Psoas muscle (tissue), 8 donors: ENCODE results near the gene MEIOB. TPM values are rescaled to one million over a fixed set of nuclear protein-coding genes. Genes with fewer than 3 reads are reported as not detected.

Experiments used
- ATAC-seq, 4 donors: fragments of 200-7000 bp; cut with Tn5 transposase; one replicate each; pipeline ENCODE4 v1.9.1; 2020; ENCODE audit warnings: moderate library complexity in 3 of 4, mild to moderate bottlenecking in 2 of 4
- DNase-seq, 2 donors: peaks; one replicate each; pipeline ENCODE4 v3.0.0-alpha.2; 2020
- H3K27ac ChIP-seq: fragments of 200-600 bp; one replicate; pipeline ENCODE4 v1.8.0; 2022
- H3K27me3 ChIP-seq, 3 donors: fragments of 200-600 bp in 1 of 3; one replicate each; pipeline versions ENCODE4 v1.6.1 to v1.8.0; 2013 to 2022; ENCODE audit warnings: low read length in 2 of 3, mild to moderate bottlenecking in 2 of 3, moderate library complexity in 1 of 3; ENCODE audit not compliant: insufficient read depth in 3 of 3
- H3K36me3 ChIP-seq, 2 donors: fragments of 200-600 bp in 1 of 2; one replicate each; pipeline versions ENCODE4 v1.6.1 to v1.8.0; 2013 to 2022; ENCODE audit warnings: low read depth in 1 of 2, mild to moderate bottlenecking in 1 of 2, moderate library complexity in 1 of 2; ENCODE audit not compliant: insufficient read depth in 1 of 2
- H3K4me1 ChIP-seq: fragments of 200-600 bp; one replicate; pipeline ENCODE4 v1.8.0; 2022
- H3K4me3 ChIP-seq: fragments of 200-600 bp; one replicate; pipeline ENCODE4 v1.8.0; 2022; ENCODE audit warnings: mild to moderate bottlenecking
- H3K9me3 ChIP-seq: fragments of 200-600 bp; one replicate; pipeline ENCODE4 v1.8.0; 2022
- CTCF ChIP-seq: fragments of 200-600 bp; IDR thresholded peaks from one replicate; pipeline ENCODE4 v1.8.0; 2022; ENCODE audit warnings: antibody characterized with exemption
- WGBS, 3 donors: extraction: QIAGEN DNeasy Blood & Tissue Kit; methylation state at CpG; one replicate each; pipeline versions ENCODE4 v1.1.6 to v1.1.7; 2013; 5-methylcytosine and 5-hydroxymethylcytosine counted together
- intact Hi-C, 2 donors: fragments of 100-400 bp; cut with DNase I; formaldehyde crosslinking; loops; one replicate each; pipeline versions ENCODE4 v1.11.0 to v1.14.2; 2022
- polyA plus RNA-seq, 3 donors: library from polyadenylated mRNA; stranded (reverse); fragments of 200-250 nt; gene quantifications; one replicate each; pipeline ENCODE4 v1.2.3, GENCODE V29; 2013
- total RNA-seq, 4 donors: library from RNA; stranded (reverse); fragmentation: NEBNext Ultra II Directional in 2 of 4; extraction: Animal tissue kit (Norgen Biotek cat#: 25700) in 2 of 4; gene quantifications; one replicate each; pipeline versions ENCODE4 v1.2.1 to v1.2.4, GENCODE V29; 2021 to 2023
- donor health status: healthy with polysubstance abuse.
- donor health status: DM: no; HTN: no; CAD: no; lungs with moderate emphysema.
- donor health status: Bipolar disorder and iron deficiency.
- donor health status: healthy.
- donor health status: DM: yes; HTN: yes; CAD: no.
- donor health status: DM: no; HTN: no; CAD: no.
- donor health status: DM: no; HTN: no; CAD: no.
- donor health status: DM: yes; HTN: yes; CAD: no.

MEIOB gene
- total and polyA plus RNA-seq, 7 donors: not detected

GRCh38 chr16:1862394-1862793 is 9.6 kb downstream of the MEIOB start:
- DNase-seq: no peak
- TF ChIP-seq CTCF: no peak
- intact Hi-C loops: loop anchor here in 1 of 2 donors (5.0 kb wide), 1 partner anchor 70 kb away; no protein-coding TSS in a partner anchor
- no peak for ATAC-seq
- Histone ChIP-seq H3K27ac (no peak overlapping the region), H3K4me3 (no peak overlapping the region), H3K27me3 (peaks cover 0 to 55% (median 4%) of the 10 kb centered on the region in 3 donors), H3K9me3 (no peaks in the 10 kb centered on the region), H3K4me1 (no peaks in the 10 kb centered on the region), H3K36me3 (no peaks in the 10 kb centered on the region)
- 84 to 88% (median 86%) methylated on average over 7 to 9 of the region's 9 CpGs for whole genome bisulfite sequencing, 3 donors

GRCh38 chr16:1861730-1862129 is 10.2 kb downstream of the MEIOB start:
- intact Hi-C loops: loop anchor here in 1 of 2 donors (5.0 kb wide), 1 partner anchor 71 kb away; no protein-coding TSS in a partner anchor
- no peak for TF ChIP-seq CTCF
- 76 to 77% (median 76%) methylated on average over 5 of the region's 5 CpGs for WGBS, 3 donors
- Histone ChIP-seq H3K9me3 (no peaks in the 10 kb centered on the region), H3K4me1 (no peaks in the 10 kb centered on the region), H3K27ac (no peak overlapping the region), H3K4me3 (no peak overlapping the region), H3K36me3 (no peaks in the 10 kb centered on the region), H3K27me3 (peaks cover 0 to 55% (median 8%) of the 10 kb centered on the region in 3 donors)
- DNase-seq (no peak), ATAC-seq (no peak)

DNA sequence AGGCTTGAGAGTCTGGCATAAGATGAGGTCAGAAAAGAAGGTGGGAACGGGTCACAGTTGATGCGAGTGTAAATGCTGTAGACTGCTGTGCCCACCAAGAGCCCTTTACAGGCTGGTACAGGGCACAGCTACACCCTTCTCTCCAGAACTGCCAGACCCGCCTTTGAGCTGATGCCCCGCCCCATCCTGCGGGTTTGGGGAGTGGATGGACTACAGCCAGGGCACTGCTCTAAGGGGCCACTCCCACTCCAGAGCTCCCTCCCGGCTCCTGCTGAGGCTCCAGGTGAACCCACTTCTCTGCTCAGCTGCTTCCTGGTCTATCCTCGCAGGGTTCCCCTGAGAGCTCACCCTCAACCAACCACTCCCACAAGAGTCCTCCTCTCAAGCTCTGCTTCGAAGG is 12.3 kb downstream of the MEIOB start:
- Histone ChIP-seq H3K27ac (no peak overlapping the region), H3K9me3 (no peaks in the 10 kb centered on the region), H3K4me1 (no peaks in the 10 kb centered on the region), H3K4me3 (no peak overlapping the region), H3K36me3 (no peaks in the 10 kb centered on the region), H3K27me3 (peaks cover 0 to 53% (median 9%) of the 10 kb centered on the region in 3 donors)
- DNase-seq (no peak), ATAC-seq (no peak)
- TF ChIP-seq CTCF: no peak
- 20 to 30% (median 27%) methylated on average over 6 to 8 of the region's 8 CpGs for WGBS, 3 donors
- intact Hi-C loops: loop anchor here in 1 of 2 donors (5.0 kb wide), 1 partner anchor 73 kb away; no protein-coding TSS in a partner anchor

GRCh38 chr16:1858189-1858865 is 13.6 kb downstream of the MEIOB start:
- intact Hi-C loops: no loop called here
- Histone ChIP-seq H3K4me1 (no peaks in the 10 kb centered on the region), H3K9me3 (no peaks in the 10 kb centered on the region), H3K27ac (no peak overlapping the region), H3K36me3 (no peaks in the 10 kb centered on the region), H3K27me3 (peaks cover 0 to 51% (median 9%) of the 10 kb centered on the region in 3 donors), H3K4me3 (no peak overlapping the region)
- no peak for TF ChIP-seq CTCF
- no peak for DNase-seq
- WGBS, 3 donors: 8 to 19% (median 12%) methylated on average over 8 of the region's 8 CpGs
- no peak for ATAC-seq
